Esophagus squamous epithelium (tissue), 4 donors: Measurements from ENCODE around the gene CDH13.

Source experiments
- POLR2A ChIP-seq, 4 donors: fragments of 450-650 bp; IDR thresholded peaks; one replicate each; pipeline ENCODE4 v1.6.1; 2017; ENCODE audit warnings: antibody characterized with exemption in 4 of 4, mild to moderate bottlenecking in 4 of 4, moderate library complexity in 3 of 4
- TF ChIP-seq, protein P1 (sequence below), 6 experiments: fragments of 450-650 bp in 4 of 6; fragments of 200-600 bp in 2 of 6; sonication (generic) in 2 of 6; IDR thresholded peaks; one replicate each; pipeline ENCODE4 v1.5.1; 2016 to 2019; ENCODE audit warnings: antibody characterized with exemption in 6 of 6, mild to moderate bottlenecking in 4 of 6, moderate library complexity in 4 of 6

DNA sequence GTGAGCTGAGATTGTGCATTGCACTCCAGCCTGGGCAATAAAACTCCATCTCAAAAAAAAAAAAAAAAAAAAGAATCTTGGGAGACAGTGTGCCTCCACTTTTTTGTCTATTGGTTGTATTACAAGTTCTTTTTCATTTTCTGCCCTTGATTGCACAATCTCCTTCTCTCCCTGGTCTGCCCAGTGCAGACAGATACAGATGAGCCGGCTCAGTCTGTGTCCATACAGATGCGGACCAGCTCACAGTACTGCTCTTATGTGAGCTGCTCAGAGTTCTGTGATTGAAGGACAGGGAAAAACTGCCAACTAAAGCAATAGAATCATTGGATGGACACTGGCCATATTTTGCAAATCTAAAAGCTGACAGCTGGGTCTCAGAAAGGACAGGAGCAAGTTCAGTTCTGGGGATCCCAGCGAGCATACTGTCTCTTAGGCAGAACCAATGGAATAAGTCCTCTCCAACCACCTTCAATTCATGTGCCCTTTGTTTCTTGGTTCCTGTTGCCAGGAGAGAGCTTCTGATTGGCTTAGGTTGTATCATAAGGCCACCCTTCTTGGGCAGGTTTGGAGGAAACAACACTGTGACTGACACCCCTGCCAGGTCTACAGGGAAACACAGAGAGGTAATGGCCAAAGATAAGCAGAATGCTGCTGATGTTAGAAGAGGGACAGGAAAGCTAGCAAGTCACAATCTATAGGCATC lies 685.4 kb downstream of the CDH13 start:
- TF ChIP-seq, protein P1, sequence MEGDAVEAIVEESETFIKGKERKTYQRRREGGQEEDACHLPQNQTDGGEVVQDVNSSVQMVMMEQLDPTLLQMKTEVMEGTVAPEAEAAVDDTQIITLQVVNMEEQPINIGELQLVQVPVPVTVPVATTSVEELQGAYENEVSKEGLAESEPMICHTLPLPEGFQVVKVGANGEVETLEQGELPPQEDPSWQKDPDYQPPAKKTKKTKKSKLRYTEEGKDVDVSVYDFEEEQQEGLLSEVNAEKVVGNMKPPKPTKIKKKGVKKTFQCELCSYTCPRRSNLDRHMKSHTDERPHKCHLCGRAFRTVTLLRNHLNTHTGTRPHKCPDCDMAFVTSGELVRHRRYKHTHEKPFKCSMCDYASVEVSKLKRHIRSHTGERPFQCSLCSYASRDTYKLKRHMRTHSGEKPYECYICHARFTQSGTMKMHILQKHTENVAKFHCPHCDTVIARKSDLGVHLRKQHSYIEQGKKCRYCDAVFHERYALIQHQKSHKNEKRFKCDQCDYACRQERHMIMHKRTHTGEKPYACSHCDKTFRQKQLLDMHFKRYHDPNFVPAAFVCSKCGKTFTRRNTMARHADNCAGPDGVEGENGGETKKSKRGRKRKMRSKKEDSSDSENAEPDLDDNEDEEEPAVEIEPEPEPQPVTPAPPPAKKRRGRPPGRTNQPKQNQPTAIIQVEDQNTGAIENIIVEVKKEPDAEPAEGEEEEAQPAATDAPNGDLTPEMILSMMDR (IDR thresholded peaks at IDR 0.05) = no peak
- TF ChIP-seq POLR2A (IDR thresholded peaks at IDR 0.05) = no peak
